ENCODE data around the gene NUMB. TPM values are rescaled to one million over a fixed set of nuclear protein-coding genes. Genes with fewer than 3 reads are reported as not detected.

The NUMB gene
- total and polyA plus RNA-seq, 12 donors = 18.9 to 42.6 (median 32.0) TPM

GRCh38 chr14:73289729-73290128 lies 168.6 kb downstream of the NUMB start:
- TF ChIP-seq, protein P1, sequence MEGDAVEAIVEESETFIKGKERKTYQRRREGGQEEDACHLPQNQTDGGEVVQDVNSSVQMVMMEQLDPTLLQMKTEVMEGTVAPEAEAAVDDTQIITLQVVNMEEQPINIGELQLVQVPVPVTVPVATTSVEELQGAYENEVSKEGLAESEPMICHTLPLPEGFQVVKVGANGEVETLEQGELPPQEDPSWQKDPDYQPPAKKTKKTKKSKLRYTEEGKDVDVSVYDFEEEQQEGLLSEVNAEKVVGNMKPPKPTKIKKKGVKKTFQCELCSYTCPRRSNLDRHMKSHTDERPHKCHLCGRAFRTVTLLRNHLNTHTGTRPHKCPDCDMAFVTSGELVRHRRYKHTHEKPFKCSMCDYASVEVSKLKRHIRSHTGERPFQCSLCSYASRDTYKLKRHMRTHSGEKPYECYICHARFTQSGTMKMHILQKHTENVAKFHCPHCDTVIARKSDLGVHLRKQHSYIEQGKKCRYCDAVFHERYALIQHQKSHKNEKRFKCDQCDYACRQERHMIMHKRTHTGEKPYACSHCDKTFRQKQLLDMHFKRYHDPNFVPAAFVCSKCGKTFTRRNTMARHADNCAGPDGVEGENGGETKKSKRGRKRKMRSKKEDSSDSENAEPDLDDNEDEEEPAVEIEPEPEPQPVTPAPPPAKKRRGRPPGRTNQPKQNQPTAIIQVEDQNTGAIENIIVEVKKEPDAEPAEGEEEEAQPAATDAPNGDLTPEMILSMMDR (IDR thresholded peaks at IDR 0.05) = no peak
- ATAC-seq (no peak), DNase-seq (no peak)
- Histone ChIP-seq H3K27ac (no peak overlapping the region), H3K4me3 (no peak overlapping the region), H3K4me1 (no peaks in the 10 kb centered on the region), H3K27me3 (no peaks in the 10 kb centered on the region), H3K9me3 (no peaks in the 10 kb centered on the region), H3K36me3 (peaks cover 0 to 94% (median 22%) of the 10 kb centered on the region in 9 donors)
- intact Hi-C loops (cut with DNase I) = loop anchor here in 4 of 10 donors (5.0 to 10.0 kb wide), 3 partner anchors 115 to 345 kb away; no protein-coding TSS in a partner anchor
- 64 to 74% methylated on average over 3 of the region's 3 CpGs for WGBS, 2 donors

GRCh38 chr14:73289308-73289707 lies 169.0 kb downstream of the NUMB start:
- no peaks in the 10 kb centered on the region for H3K27me3 ChIP-seq
- no peaks in the 10 kb centered on the region for H3K9me3 ChIP-seq
- no peak overlapping the region for H3K4me3 ChIP-seq
- peaks cover 0 to 94% (median 22%) of the 10 kb centered on the region in 9 donors for H3K36me3 ChIP-seq
- intact Hi-C loops (cut with DNase I) = loop anchor here in 2 of 10 donors (10.0 kb wide), 2 partner anchors 115 to 345 kb away; no protein-coding TSS in a partner anchor
- 57 to 74% methylated on average over 3 of the region's 3 CpGs for WGBS, 2 donors
- H3K4me1 ChIP-seq = no peaks in the 10 kb centered on the region
- H3K27ac ChIP-seq = no peak overlapping the region
- ATAC-seq (no peak), DNase-seq (no peak)
- TF ChIP-seq, protein P1 (IDR thresholded peaks at IDR 0.05) = no peak

DNA sequence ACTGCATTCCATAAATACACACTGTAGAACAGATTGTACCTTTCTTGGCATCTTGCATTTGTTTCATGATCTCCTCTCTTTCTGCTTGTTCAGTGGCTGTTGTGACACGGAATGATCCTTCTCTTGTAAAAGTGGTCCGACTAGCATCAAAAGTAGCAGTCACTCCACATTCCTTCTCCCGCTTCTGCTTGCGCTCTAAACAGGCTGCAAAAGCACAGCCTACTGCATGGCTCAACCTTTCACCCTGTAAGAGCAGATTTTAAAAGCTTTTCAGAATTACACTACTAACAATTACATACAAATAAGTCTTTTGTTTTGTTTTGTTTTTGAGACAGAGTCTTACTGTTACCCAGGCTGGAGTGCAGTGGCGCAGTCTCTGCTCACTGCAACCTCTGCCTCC lies 171.3 kb downstream of the NUMB start:
- H3K4me1 ChIP-seq = no peaks in the 10 kb centered on the region
- intact Hi-C loops (cut with DNase I) = loop anchor here in 2 of 10 donors (10.0 kb wide), 2 partner anchors 112 to 348 kb away; no protein-coding TSS in a partner anchor
- 89 to 91% methylated on average over 5 of the region's 5 CpGs for WGBS, 2 donors
- TF ChIP-seq, protein P1 (IDR thresholded peaks at IDR 0.05) = no peak
- no peak for ATAC-seq
- peaks cover 0 to 96% (median 33%) of the 10 kb centered on the region in 9 donors for H3K36me3 ChIP-seq
- H3K4me3 ChIP-seq = no peak overlapping the region
- no peak overlapping the region for H3K27ac ChIP-seq
- no peaks in the 10 kb centered on the region for H3K9me3 ChIP-seq
- DNase-seq = no peak
- H3K27me3 ChIP-seq = no peaks in the 10 kb centered on the region

DNA sequence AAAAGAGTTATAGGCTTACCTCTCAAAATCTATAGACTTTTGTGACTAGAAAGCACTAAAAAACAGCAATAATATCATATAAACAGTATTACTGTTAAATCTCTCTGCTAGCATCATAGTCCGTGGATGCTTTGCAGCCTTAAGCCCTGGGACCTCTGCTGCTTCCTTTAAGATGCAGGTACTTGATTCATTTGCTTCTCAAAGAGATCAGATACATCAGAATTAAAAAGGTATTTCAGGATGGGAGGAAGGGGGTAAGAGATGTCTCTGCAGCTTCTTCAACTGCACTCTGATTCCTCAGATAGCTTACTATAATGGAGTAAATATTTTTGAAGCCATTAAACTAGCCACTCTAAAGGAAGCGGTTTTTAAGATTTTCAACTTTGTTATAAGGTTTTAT lies 171.7 kb downstream of the NUMB start:
- ATAC-seq (no peak), DNase-seq (no peak)
- intact Hi-C loops (cut with DNase I) = loop anchor here in 2 of 10 donors (10.0 kb wide), 2 partner anchors 112 to 348 kb away; no protein-coding TSS in a partner anchor
- no peaks in the 10 kb centered on the region for H3K27me3 ChIP-seq
- TF ChIP-seq, protein P1 (IDR thresholded peaks at IDR 0.05) = no peak
- peaks cover 0 to 96% (median 34%) of the 10 kb centered on the region in 9 donors for H3K36me3 ChIP-seq
- H3K4me3 ChIP-seq = no peak overlapping the region
- no peaks in the 10 kb centered on the region for H3K4me1 ChIP-seq
- no peak overlapping the region for H3K27ac ChIP-seq
- WGBS, 2 donors = 94 to 97% methylated on average over 2 of the region's 2 CpGs
- no peaks in the 10 kb centered on the region for H3K9me3 ChIP-seq

All from heart right ventricle (tissue), 16 donors.